ENCODE data around the gene DDX1. TPM values are rescaled to one million over a fixed set of nuclear protein-coding genes. Genes with fewer than 3 reads are reported as not detected.

Gene DDX1
- total RNA-seq, 1 donor from 2014 or later, result 86.3 TPM

Other genes starting within 250 kb of the DDX1 start
- 97.4 TPM for gene NBAS, start 30.5 kb upstream of the DDX1 start, total RNA-seq

Data from temporal lobe (tissue), 1 donor.